Stimulated activated CD8-positive, alpha-beta memory T cell treated with anti-CD3 and anti-CD28 coated beads, Interleukin-2, amount 100 ng/mL, for 1 hour (primary cell): ENCODE data around the gene ATOH1.

Source experiments
- DNase-seq, 2 donors: peaks; one replicate each; pipeline ENCODE4 v3.0.0-alpha.2; 2020; ENCODE audit warnings: low read depth in 2 of 2

ATOH1 gene

DNA sequence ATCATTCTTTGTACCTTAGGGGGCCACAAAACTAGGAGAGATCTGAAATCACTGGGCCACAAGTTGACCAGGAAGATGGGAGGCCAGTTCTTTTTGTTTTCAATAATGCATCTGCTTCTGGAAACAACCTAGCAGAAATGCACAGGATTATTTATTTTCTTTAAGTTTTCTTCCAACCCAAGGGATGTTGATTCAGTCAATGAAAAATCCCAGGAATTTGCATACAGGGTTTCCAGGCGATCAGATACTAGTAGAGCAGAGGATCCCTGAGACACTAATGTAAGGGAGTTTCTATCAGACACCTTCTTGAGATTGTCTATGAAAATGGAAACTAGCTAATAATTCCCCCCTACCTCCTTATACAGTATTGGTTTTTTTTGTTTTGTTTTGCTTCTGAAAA, 7.4 kb downstream of the ATOH1 start:
- no peak for DNase-seq

- no peak for DNase-seq
Measured at GRCh38 chr4:93839704-93840103, 11.2 kb downstream of the ATOH1 start.

- DNase-seq = no peak
Measured at GRCh38 chr4:93841803-93842345, 13.3 kb downstream of the ATOH1 start.

DNA sequence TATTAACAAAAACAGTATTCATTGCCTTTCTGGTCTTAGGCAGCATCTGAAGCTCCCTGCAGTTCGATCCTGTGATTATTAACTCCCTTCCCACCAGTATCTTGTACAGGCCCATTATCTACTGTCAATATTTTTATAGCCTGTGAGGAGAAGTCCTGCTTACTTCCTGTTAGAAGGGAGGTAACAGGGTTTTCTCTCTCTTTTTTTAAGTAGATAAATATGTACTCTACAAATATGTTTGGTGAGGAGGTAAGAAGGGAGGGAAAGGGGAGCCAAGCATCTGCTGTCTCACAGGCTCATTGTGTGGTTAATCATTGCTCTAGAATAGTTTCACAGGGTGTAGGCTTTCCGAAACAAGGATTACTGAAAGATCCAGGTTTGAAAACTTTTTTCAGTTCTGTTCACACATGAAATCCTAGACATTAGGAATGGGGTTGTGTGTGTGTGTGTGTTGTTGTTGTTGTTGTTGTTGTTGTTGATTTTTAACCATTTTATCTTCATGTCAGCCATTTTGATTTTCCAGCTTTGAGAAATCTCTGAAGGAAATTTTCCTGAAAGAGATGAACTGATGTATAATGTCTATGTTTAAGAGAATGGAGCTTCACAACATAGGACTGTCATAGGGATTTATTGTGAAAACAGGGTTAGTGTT, 14.2 kb downstream of the ATOH1 start:
- no peak for DNase-seq

DNA sequence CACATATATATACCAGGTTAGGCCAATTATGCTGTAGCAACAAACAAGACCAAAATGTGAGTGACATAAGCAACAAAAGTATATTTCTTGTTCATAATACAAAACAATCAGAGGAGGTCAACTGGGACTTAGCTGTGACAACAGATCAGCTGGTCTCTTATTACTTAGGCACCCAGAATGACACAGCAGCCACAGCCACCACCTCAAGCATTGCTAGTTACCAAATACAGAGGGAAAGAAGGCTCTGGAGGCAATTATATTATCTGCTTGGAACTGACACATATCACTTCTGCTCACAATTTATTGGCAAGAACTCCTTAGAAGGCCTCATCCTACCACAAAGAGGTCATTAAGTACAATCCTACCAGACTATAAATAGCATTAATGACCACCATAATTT, 15.2 kb downstream of the ATOH1 start:
- DNase-seq = no peak

GRCh38 chr4:93852680-93853079, 24.1 kb downstream of the ATOH1 start:
- DNase-seq = no peak

DNA sequence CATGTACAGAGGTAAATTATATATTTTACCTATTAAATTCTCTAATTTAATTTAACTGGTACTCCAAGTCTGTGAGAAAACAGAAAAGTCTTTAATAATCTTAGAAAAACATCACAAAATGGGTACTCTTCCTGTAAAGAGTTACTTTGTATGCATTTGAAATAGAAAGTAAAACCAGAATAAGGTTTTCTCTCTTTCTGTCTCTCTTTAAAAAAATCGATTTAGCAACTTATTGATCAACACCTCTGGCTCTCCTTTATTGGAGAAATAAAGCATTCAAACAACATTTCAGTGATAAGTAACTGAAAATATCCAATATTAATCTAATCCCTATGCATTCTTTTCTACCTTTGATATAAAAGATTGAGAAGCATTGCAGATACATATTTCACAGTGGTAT, 27.4 kb downstream of the ATOH1 start:
- DNase-seq = no peak

DNA sequence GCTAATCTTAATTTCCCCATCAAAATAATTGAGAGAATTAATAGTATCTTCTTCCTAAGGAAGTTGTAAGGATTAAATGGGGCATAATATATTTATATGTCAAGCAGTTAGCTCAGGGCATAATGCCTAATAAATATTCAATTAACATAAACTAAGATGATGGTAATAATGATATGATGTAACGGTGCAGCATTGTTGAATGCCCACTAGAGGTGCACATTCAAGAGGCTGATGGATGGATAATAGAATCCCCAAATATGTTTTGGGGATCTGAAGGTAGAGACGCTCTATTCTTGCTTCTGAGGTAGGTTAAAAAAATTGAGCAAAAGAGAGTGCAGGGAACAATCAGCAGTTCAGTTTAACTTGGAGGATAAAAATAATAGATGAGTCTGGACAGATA, 37.1 kb downstream of the ATOH1 start:
- DNase-seq = no peak

DNA sequence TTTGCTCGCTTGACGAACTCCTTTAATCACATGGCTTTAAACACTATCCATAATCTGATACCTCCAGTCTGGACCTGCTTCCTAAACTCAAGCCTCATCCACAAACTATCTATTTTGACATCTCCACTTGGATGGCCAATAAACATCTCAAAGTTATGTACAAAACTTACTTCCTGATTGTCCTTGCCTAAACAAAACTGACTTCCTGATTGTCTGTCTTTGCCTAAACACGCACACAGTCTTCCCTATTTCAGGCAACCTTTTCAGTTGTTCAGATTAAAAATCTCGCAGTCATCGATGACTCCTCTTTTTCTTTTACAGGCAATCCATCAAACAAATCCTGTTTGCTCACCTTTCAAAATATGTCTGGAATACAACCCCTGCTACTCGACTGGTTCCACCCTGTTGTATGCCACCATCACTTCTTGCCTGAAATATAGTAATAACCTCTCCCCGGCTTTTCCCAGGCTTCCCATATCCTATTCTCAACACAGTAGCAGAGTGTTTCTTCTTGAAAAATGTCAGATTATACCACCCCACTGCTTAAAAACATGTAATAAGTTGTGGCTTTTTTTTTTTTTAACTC, 39.0 kb downstream of the ATOH1 start:
- DNase-seq = no peak

GRCh38 chr4:93870876-93871458, 42.4 kb downstream of the ATOH1 start:
- no peak for DNase-seq

GRCh38 chr4:93876754-93877153, 48.2 kb downstream of the ATOH1 start:
- DNase-seq = no peak

DNA sequence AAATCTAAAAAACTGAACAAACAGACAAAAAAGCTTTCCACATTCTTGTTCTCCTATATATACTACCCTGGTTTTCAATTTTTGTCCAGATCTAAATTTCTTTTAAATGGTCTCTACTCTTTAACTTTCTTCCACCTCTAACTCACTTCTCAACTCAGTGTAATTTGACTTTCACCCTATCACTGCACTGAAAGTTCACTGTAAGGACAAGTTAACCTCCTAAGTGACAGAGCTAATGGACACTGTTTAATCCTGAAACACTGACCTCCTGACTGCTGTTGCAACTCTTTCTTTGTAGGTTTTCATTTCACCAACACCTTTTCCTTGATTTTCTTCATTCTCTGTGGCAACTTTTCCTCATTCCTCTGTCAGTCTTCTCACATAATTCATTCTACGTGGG, 50.0 kb downstream of the ATOH1 start:
- DNase-seq = no peak

DNA sequence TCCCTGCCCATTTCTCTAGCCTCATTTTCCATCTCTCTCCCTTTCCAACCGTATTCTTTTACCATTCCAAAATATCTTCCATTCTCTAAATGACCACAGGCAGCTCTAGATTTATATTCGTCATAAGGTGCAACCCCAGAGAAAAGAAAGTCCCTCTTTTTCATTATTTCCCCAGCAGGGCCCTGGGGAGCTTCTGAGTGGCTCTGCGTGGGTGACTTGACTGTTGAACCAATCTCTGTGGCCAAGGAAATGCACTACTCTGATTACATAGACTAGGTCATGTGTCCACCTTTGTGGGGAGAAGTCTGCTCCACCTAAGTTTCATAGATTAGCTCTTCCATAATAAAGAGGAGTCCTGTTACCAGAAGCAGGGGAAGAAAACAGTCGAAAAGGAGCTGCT, 51.4 kb downstream of the ATOH1 start:
- no peak for DNase-seq
